ENCODE results near the gene LRRC56. TPM values are rescaled to one million over a fixed set of nuclear protein-coding genes. Genes with fewer than 3 reads are reported as not detected.
A peak's percentile ranks its signal among the peaks of the same experiment; 100 is the strongest.

The LRRC56 gene
- 0.57 and 1.3 TPM in 2 replicates for total RNA-seq

GRCh38 chr11:536841-537621 is at the start of gene LRRC56:
Gene LRRC56 (plus strand): TSS chr11:537527. CDS start chr11:540685, 3,158 bp downstream.

GRCh38 chr11:506995-507726 is 30.2 kb upstream of the LRRC56 start, which contains the start of gene RNH1:
Gene RNH1 (minus strand): TSS chr11:507242. CDS start chr11:502162, 5,080 bp downstream.

GRCh38 chr11:535519-536454 is 1.5 kb upstream of the LRRC56 start, which contains the start of gene HRAS:
Gene HRAS (minus strand): TSS chr11:535576.

GRCh38 chr11:560305-561147 is 23.2 kb downstream of the LRRC56 start, which contains the start of the genes LMNTD2 and RASSF7:
Gene LMNTD2 (minus strand): TSS chr11:560738. CDS start chr11:560716, 22 bp downstream.
Gene RASSF7 (plus strand): TSS chr11:560970. CDS start chr11:561769, 799 bp downstream.

DNA sequence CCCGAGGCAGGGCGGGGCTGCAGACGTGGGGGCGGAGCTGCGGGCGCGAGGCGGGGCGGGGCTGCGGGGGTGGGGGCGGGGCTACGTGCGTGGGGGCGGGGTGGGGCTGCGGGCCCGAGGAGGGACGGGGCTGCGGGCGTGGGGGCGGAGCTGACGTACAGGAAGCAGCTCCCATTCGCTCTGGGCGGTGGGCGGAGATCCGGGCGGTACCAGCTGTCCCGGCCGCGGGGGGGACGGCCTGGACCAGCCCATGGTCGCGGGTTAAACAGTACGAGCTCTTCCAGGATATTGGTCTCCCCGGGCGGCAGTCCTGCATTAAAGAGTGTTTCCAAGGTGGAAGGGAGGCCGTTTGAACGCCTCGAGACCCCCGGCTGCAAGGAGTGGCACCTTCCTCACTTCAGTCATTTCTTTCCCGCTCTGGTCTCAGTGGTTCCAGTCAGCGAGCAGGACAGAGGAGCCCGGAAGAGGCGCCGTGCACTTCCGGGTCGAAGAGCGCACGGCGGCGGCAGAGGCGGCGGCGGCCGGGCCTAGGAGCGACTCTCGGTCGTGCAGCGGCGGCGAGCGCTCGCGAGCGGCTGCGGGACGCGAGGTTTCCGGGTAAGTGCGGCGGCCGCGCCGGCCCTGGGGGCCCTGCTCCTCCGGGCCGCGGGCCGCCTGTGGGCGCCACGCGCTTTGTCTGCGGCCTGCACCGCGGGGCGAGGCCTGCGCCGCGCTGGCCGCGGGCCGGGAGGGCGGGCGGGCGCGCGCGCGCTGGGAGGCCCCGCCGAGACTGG is 38.9 kb downstream of the LRRC56 start, which contains the start of gene PHRF1:
Gene PHRF1 (plus strand): TSS at position 475 of the 773 bp plus-strand sequence. CDS start 5,043 bp downstream, outside the sequence.

Small RNAs within 50 kb of the gene (small RNA-seq; reads per million reads assigned to genes)
- gene MIR210, result 27.9 reads per million, percentile 98 among the genes with 10 or more reads in this experiment

Other genes starting within 250 kb of the LRRC56 start
- 17.3 and 24.2 TPM in 2 replicates for gene PGGHG, start 248.4 kb upstream of the LRRC56 start, total RNA-seq
- not detected in 2 replicates for gene IFITM5, start 238.0 kb upstream of the LRRC56 start, total RNA-seq
- 67.2 and 73.5 TPM in 2 replicates for gene IFITM2, start 229.7 kb upstream of the LRRC56 start, total RNA-seq
- 0.33 and 0.57 TPM in 2 replicates for gene IFITM1, start 223.5 kb upstream of the LRRC56 start, total RNA-seq
- gene IFITM3, start 216.7 kb upstream of the LRRC56 start, total RNA-seq, result 55.7 and 70.9 TPM in 2 replicates
- gene B4GALNT4, start 168.0 kb upstream of the LRRC56 start, total RNA-seq, result 2.3 and 2.6 TPM in 2 replicates
- 0.65 and 0.86 TPM in 2 replicates for gene PKP3, start 143.3 kb upstream of the LRRC56 start, total RNA-seq
- gene SIGIRR, start 122.5 kb upstream of the LRRC56 start, total RNA-seq, result 49.6 and 60.1 TPM in 2 replicates
- 0.33 and 0.48 TPM in 2 replicates for gene ANO9, start 95.5 kb upstream of the LRRC56 start, total RNA-seq
- 35.2 and 37.9 TPM in 2 replicates for gene PTDSS2, start 87.2 kb upstream of the LRRC56 start, total RNA-seq
- gene RNH1, start 30.3 kb upstream of the LRRC56 start, total RNA-seq, result 211 and 222 TPM in 2 replicates
- 42.5 and 50.5 TPM in 2 replicates for gene HRAS, start 2.0 kb upstream of the LRRC56 start, total RNA-seq
- 1.9 and 2.6 TPM in 2 replicates for gene LMNTD2, start 23.2 kb downstream of the LRRC56 start, total RNA-seq
- 17.1 and 18.0 TPM in 2 replicates for gene RASSF7, start 23.4 kb downstream of the LRRC56 start, total RNA-seq
- gene PHRF1, start 38.9 kb downstream of the LRRC56 start, total RNA-seq, result 35.8 and 43.8 TPM in 2 replicates
- gene IRF7, start 78.4 kb downstream of the LRRC56 start, total RNA-seq, result 11.2 and 14.0 TPM in 2 replicates
- gene CDHR5, start 87.4 kb downstream of the LRRC56 start, total RNA-seq, result not detected in 2 replicates
- gene SCT, start 89.7 kb downstream of the LRRC56 start, total RNA-seq, result not detected in 2 replicates
- not detected in 2 replicates for gene DRD4, start 99.7 kb downstream of the LRRC56 start, total RNA-seq
- 59.0 and 85.3 TPM in 2 replicates for gene DEAF1, start 157.7 kb downstream of the LRRC56 start, total RNA-seq
- gene TMEM80, start 158.3 kb downstream of the LRRC56 start, total RNA-seq, result 8.9 and 11.8 TPM in 2 replicates
- gene EPS8L2, start 168.7 kb downstream of the LRRC56 start, total RNA-seq, result 2.5 and 3.9 TPM in 2 replicates
- gene TALDO1, start 209.9 kb downstream of the LRRC56 start, total RNA-seq, result 155 and 170 TPM in 2 replicates
- gene GATD1, start 240.0 kb downstream of the LRRC56 start, total RNA-seq, result 61.2 and 65.3 TPM in 2 replicates

Measured in vein endothelial cell (primary cell).